ENCODE results near the gene HDAC4. TPM values are rescaled to one million over a fixed set of nuclear protein-coding genes. Genes with fewer than 3 reads are reported as not detected.

Gene HDAC4
- total RNA-seq, 1 experiment from 2014 or later, result 40.1 TPM

- no peak overlapping the region for H3K27ac ChIP-seq (ENCODE audit: low read length)
- H3K36me3 ChIP-seq (ENCODE audit: control insufficient read depth, insufficient read depth, low read length), result no peaks in the 10 kb centered on the region
- H3K27me3 ChIP-seq (ENCODE audit: control insufficient read depth, insufficient read depth, low read length), result peaks cover 27% of the 10 kb centered on the region
- TF ChIP-seq CTCF (IDR thresholded peaks at IDR 0.05) (no peak), SIN3A (IDR thresholded peaks at IDR 0.05; ENCODE audit: borderline replicate concordance, insufficient read depth, low read depth, low read length) (no peak), POLR2AphosphoS5 (IDR thresholded peaks at IDR 0.05; ENCODE audit: low read depth, low read length) (no peak), TCF7L2 (IDR thresholded peaks at IDR 0.05; ENCODE audit: low read depth, low read length) (no peak), REST (IDR thresholded peaks at IDR 0.05; ENCODE audit: insufficient read depth in 1 of 2, low read depth in 2 of 2, low read length in 1 of 2) (no peak)
- H3K4me3 ChIP-seq (ENCODE audit: low read depth in 2 of 2, low read length in 2 of 2), result no peak overlapping the region
- intact Hi-C loops (cut with micrococcal nuclease; ENCODE audit: unreplicated experiment), result no loop called here
- ChIA-PET CTCF (no interaction called here), POLR2A (no interaction called here)
- no TSS peak for BruUV-seq (replicated peaks)
- no peak for ATAC-seq
- no peaks in the 10 kb centered on the region for H3K9me3 ChIP-seq (ENCODE audit: control insufficient read depth, insufficient read depth, low read depth, low read length)
- no peak for DNase-seq (ENCODE audit: low read depth, low spot score)
- no peaks in the 10 kb centered on the region for H3K4me1 ChIP-seq (ENCODE audit: control insufficient read depth, insufficient read depth, low read length)
- in situ Hi-C loops (cut with HindIII; ENCODE audit: low pct_unique_long_range_greater_than_20kb, low sequenced_read_pairs), result no loop called here
These were observed 33.1 kb upstream of the HDAC4 start for GRCh38 chr2:239433777-239434403.

- peaks cover 25% of the 10 kb centered on the region for H3K27me3 ChIP-seq (ENCODE audit: control insufficient read depth, insufficient read depth, low read length)
- H3K27ac ChIP-seq (ENCODE audit: low read length), result no peak overlapping the region
- TF ChIP-seq CTCF (IDR thresholded peaks at IDR 0.05) (no peak), SIN3A (IDR thresholded peaks at IDR 0.05; ENCODE audit: borderline replicate concordance, insufficient read depth, low read depth, low read length) (no peak), TCF7L2 (IDR thresholded peaks at IDR 0.05; ENCODE audit: low read depth, low read length) (no peak), POLR2AphosphoS5 (IDR thresholded peaks at IDR 0.05; ENCODE audit: low read depth, low read length) (no peak), REST (IDR thresholded peaks at IDR 0.05; ENCODE audit: insufficient read depth in 1 of 2, low read depth in 2 of 2, low read length in 1 of 2) (no peak)
- ChIA-PET CTCF (no interaction called here), POLR2A (no interaction called here)
- no peak overlapping the region for H3K4me3 ChIP-seq (ENCODE audit: low read depth in 2 of 2, low read length in 2 of 2)
- H3K36me3 ChIP-seq (ENCODE audit: control insufficient read depth, insufficient read depth, low read length), result no peaks in the 10 kb centered on the region
- in situ Hi-C loops (cut with HindIII; ENCODE audit: low pct_unique_long_range_greater_than_20kb, low sequenced_read_pairs), result no loop called here
- H3K4me1 ChIP-seq (ENCODE audit: control insufficient read depth, insufficient read depth, low read length), result no peaks in the 10 kb centered on the region
- DNase-seq (ENCODE audit: low read depth, low spot score) (no peak), ATAC-seq (no peak)
- no peaks in the 10 kb centered on the region for H3K9me3 ChIP-seq (ENCODE audit: control insufficient read depth, insufficient read depth, low read depth, low read length)
- BruUV-seq (replicated peaks), result no TSS peak
- intact Hi-C loops (cut with micrococcal nuclease; ENCODE audit: unreplicated experiment), result no loop called here
These were observed 31.4 kb upstream of the HDAC4 start for GRCh38 chr2:239432174-239432573.
